ENCODE results near the gene RNF130. TPM values are rescaled to one million over a fixed set of nuclear protein-coding genes. Genes with fewer than 3 reads are reported as not detected.

The RNF130 gene
- total and polyA plus RNA-seq, 4 donors, result 24.9 to 93.1 (median 51.4) TPM

DNA sequence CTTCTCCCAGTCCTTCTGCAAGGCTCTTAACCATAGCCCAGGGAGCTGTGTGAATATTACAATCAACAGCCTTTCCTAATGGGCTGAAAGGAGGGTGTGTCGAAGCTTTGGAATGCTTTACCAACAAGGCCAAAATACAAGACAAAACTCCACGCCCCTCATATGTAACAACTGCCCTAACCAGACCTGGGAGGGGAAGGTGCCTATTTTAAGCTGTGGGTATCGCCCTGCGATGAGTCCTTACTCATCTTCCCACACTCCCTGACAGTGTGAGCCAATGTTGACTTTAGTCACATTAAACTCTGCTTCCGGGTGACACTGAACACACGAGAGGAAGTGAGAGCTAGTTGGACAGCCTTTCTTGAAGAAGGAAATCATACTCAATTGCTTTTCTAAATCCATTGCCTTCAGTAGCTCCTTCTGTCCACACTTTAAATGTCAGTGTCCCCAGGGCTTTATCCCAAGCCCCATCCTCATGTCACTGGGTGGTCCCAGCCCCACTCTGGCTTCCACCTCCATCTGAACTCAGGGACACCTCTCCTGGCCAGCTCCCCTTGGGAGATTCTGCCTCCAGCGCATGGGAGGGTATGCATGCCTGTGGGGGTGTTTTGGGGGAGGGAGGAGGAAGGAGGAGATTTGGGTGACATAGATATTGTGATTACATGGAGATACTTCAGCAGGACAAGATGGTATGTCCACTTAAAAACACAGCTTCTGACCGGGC is 157.4 kb downstream of the RNF130 start:
- TF ChIP-seq, protein P1, sequence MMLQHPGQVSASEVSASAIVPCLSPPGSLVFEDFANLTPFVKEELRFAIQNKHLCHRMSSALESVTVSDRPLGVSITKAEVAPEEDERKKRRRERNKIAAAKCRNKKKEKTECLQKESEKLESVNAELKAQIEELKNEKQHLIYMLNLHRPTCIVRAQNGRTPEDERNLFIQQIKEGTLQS (IDR thresholded peaks at IDR 0.05), result no peak
- TF ChIP-seq EGR1 (IDR thresholded peaks at IDR 0.05; ENCODE audit: low read depth in 2 of 2) (no peak), GABPA (IDR thresholded peaks at IDR 0.05 in 1 of 2, conservative IDR thresholded peaks at IDR 0.05 in 1 of 2) (no peak), HNF4A (conservative IDR thresholded peaks at IDR 0.05) (no peak), FOXA2 (IDR thresholded peaks at IDR 0.05) (no peak), TAF1 (conservative IDR thresholded peaks at IDR 0.05) (no peak), RAD21 (IDR thresholded peaks at IDR 0.05) (no peak), FOXA1 (IDR thresholded peaks at IDR 0.05) (no peak), HNF4G (IDR thresholded peaks at IDR 0.05) (no peak), YY1 (IDR thresholded peaks at IDR 0.05) (no peak), NR2F2 (IDR thresholded peaks at IDR 0.05) (no peak)
- TF ChIP-seq, protein P2, sequence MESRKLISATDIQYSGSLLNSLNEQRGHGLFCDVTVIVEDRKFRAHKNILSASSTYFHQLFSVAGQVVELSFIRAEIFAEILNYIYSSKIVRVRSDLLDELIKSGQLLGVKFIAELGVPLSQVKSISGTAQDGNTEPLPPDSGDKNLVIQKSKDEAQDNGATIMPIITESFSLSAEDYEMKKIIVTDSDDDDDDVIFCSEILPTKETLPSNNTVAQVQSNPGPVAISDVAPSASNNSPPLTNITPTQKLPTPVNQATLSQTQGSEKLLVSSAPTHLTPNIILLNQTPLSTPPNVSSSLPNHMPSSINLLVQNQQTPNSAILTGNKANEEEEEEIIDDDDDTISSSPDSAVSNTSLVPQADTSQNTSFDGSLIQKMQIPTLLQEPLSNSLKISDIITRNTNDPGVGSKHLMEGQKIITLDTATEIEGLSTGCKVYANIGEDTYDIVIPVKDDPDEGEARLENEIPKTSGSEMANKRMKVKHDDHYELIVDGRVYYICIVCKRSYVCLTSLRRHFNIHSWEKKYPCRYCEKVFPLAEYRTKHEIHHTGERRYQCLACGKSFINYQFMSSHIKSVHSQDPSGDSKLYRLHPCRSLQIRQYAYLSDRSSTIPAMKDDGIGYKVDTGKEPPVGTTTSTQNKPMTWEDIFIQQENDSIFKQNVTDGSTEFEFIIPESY (IDR thresholded peaks at IDR 0.05), result no peak
- TF ChIP-seq, protein P3, sequence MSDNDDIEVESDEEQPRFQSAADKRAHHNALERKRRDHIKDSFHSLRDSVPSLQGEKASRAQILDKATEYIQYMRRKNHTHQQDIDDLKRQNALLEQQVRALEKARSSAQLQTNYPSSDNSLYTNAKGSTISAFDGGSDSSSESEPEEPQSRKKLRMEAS (IDR thresholded peaks at IDR 0.05), result no peak
- WGBS, result 77% methylated on average over 8 of the region's 8 CpGs
- no peak overlapping the region for H3K9ac ChIP-seq (ENCODE audit: low read depth in 1 of 2, low read length in 2 of 2)
- no peak overlapping the region for H3K27ac ChIP-seq (ENCODE audit: low read depth in 1 of 2, low read length in 2 of 2)
- no peak overlapping the region for H3K4me3 ChIP-seq (ENCODE audit: low read depth in 1 of 3, low read length in 3 of 3)
- H3K27me3 ChIP-seq (ENCODE audit: control insufficient read depth in 4 of 4, insufficient read depth in 4 of 4, low read length in 3 of 4), result no peaks in the 10 kb centered on the region
- H3K4me1 ChIP-seq (ENCODE audit: control insufficient read depth in 4 of 4, insufficient read depth in 4 of 4, low read length in 3 of 4), result no peaks in the 10 kb centered on the region
- no peak for DNase-seq (ENCODE audit: low spot score)
- no peaks in the 10 kb centered on the region for H3K9me3 ChIP-seq (ENCODE audit: control insufficient read depth in 4 of 4, low read length in 3 of 4)
- no peaks in the 10 kb centered on the region for H3K36me3 ChIP-seq (ENCODE audit: control insufficient read depth in 4 of 4, insufficient read depth in 3 of 4, low read depth in 1 of 4, low read length in 3 of 4)

DNA sequence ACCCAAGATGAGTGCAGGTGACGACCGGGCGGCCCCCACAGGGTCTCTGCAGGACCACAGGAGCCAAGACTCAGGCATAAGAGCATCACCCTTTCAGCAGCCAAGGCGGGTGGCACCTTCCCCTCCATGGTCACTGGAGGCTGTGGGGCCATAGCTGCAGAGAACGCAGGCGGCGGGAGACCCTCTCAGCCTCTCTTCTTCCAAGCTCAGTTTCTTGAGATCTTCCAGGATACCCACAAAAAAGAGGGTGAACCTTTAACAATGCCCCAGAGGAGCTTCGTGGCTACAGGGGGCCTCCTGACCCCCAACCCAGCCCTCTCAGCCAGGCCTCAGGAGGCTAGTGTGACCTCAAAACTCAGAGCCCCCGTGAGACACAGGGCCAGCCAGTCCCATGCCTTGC is 158.1 kb downstream of the RNF130 start:
- WGBS, result 92% methylated on average over 9 of the region's 9 CpGs
- TF ChIP-seq, protein P4, sequence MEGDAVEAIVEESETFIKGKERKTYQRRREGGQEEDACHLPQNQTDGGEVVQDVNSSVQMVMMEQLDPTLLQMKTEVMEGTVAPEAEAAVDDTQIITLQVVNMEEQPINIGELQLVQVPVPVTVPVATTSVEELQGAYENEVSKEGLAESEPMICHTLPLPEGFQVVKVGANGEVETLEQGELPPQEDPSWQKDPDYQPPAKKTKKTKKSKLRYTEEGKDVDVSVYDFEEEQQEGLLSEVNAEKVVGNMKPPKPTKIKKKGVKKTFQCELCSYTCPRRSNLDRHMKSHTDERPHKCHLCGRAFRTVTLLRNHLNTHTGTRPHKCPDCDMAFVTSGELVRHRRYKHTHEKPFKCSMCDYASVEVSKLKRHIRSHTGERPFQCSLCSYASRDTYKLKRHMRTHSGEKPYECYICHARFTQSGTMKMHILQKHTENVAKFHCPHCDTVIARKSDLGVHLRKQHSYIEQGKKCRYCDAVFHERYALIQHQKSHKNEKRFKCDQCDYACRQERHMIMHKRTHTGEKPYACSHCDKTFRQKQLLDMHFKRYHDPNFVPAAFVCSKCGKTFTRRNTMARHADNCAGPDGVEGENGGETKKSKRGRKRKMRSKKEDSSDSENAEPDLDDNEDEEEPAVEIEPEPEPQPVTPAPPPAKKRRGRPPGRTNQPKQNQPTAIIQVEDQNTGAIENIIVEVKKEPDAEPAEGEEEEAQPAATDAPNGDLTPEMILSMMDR (IDR thresholded peaks at IDR 0.05; ENCODE audit: low read depth, low read length, missing input control), result no peak
- TF ChIP-seq, protein P5, sequence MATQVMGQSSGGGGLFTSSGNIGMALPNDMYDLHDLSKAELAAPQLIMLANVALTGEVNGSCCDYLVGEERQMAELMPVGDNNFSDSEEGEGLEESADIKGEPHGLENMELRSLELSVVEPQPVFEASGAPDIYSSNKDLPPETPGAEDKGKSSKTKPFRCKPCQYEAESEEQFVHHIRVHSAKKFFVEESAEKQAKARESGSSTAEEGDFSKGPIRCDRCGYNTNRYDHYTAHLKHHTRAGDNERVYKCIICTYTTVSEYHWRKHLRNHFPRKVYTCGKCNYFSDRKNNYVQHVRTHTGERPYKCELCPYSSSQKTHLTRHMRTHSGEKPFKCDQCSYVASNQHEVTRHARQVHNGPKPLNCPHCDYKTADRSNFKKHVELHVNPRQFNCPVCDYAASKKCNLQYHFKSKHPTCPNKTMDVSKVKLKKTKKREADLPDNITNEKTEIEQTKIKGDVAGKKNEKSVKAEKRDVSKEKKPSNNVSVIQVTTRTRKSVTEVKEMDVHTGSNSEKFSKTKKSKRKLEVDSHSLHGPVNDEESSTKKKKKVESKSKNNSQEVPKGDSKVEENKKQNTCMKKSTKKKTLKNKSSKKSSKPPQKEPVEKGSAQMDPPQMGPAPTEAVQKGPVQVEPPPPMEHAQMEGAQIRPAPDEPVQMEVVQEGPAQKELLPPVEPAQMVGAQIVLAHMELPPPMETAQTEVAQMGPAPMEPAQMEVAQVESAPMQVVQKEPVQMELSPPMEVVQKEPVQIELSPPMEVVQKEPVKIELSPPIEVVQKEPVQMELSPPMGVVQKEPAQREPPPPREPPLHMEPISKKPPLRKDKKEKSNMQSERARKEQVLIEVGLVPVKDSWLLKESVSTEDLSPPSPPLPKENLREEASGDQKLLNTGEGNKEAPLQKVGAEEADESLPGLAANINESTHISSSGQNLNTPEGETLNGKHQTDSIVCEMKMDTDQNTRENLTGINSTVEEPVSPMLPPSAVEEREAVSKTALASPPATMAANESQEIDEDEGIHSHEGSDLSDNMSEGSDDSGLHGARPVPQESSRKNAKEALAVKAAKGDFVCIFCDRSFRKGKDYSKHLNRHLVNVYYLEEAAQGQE (IDR thresholded peaks at IDR 0.05), result no peak
- Histone ChIP-seq H3K36me3 (ENCODE audit: control insufficient read depth in 4 of 4, insufficient read depth in 3 of 4, low read depth in 1 of 4, low read length in 3 of 4) (no peaks in the 10 kb centered on the region), H3K4me1 (ENCODE audit: control insufficient read depth in 4 of 4, insufficient read depth in 4 of 4, low read length in 3 of 4) (no peaks in the 10 kb centered on the region), H3K9ac (ENCODE audit: low read depth in 1 of 2, low read length in 2 of 2) (no peak overlapping the region), H3K4me3 (ENCODE audit: low read depth in 1 of 3, low read length in 3 of 3) (no peak overlapping the region), H3K27ac (ENCODE audit: low read depth in 1 of 2, low read length in 2 of 2) (no peak overlapping the region), H3K27me3 (ENCODE audit: control insufficient read depth in 4 of 4, insufficient read depth in 4 of 4, low read length in 3 of 4) (no peaks in the 10 kb centered on the region), H3K9me3 (ENCODE audit: control insufficient read depth in 4 of 4, low read length in 3 of 4) (no peaks in the 10 kb centered on the region)
- no peak for DNase-seq (ENCODE audit: low spot score)
